Testis (tissue), 2 donors: ENCODE measurements around the gene GJA9.

Experiments
- CTCF ChIP-seq, 3 experiments: fragments of 450-650 bp in 2 of 3; fragments of 200-600 bp in 1 of 3; sonication (generic) in 1 of 3; IDR thresholded peaks; one replicate each; pipeline ENCODE4 v1.5.1; 2016 to 2019; ENCODE audit warnings: antibody characterized with exemption in 3 of 3, mild to moderate bottlenecking in 2 of 3, moderate library complexity in 1 of 3
- POLR2A ChIP-seq: fragments of 450-650 bp; IDR thresholded peaks from one replicate; pipeline ENCODE4 v1.6.1; 2017; ENCODE audit warnings: antibody characterized with exemption, mild to moderate bottlenecking, moderate library complexity

DNA sequence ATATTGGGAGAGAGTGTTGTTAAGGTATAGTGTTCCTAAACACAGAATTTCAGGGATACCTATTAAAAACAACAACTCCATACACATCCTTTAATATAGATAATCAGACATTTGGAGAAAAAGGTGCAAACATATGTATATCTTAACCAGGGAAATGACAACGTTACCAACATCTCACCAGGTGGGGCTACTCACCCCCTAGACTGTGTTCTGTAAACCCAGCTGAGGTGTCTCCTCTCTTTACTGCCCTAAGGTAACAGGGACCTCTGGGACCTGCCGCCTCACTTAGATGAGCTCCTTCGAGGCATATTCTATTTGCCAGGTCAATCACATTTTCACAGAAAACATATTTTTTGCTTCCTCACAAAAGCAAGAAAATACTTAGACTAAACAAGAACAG is 35.2 kb downstream of the GJA9 start:
- TF ChIP-seq CTCF (IDR thresholded peaks at IDR 0.05) (no peak), POLR2A (no peak)
